A204.1 (cell line): ENCODE results near the gene PDE6C.

Source experiments
- FAIRE-seq: peaks from 2 replicates; lab custom pipeline; 2012; peaks lifted over from hg19 to GRCh38; lab: Jason Lieb, UNC

Gene PDE6C

DNA sequence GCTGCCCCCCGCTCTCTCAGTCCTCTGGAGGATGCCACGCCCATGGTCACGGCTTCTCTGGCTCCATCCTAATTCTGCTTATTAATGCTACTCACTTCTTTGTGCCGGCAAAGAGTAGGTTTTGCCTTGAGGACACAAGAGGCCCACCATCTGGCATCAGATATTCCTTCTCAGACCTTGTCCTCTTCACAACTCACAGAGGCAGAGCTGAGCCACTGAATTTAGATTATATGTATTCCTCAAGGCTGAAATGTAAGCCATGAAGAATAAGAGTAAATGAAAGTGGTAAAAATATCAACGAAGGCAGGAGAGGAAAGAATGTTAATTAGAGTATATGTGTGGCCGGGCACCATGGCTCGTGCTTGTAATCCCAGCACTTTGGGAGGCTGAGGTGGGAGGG lies 17.8 kb upstream of the PDE6C start:
- no peak for FAIRE-seq

DNA sequence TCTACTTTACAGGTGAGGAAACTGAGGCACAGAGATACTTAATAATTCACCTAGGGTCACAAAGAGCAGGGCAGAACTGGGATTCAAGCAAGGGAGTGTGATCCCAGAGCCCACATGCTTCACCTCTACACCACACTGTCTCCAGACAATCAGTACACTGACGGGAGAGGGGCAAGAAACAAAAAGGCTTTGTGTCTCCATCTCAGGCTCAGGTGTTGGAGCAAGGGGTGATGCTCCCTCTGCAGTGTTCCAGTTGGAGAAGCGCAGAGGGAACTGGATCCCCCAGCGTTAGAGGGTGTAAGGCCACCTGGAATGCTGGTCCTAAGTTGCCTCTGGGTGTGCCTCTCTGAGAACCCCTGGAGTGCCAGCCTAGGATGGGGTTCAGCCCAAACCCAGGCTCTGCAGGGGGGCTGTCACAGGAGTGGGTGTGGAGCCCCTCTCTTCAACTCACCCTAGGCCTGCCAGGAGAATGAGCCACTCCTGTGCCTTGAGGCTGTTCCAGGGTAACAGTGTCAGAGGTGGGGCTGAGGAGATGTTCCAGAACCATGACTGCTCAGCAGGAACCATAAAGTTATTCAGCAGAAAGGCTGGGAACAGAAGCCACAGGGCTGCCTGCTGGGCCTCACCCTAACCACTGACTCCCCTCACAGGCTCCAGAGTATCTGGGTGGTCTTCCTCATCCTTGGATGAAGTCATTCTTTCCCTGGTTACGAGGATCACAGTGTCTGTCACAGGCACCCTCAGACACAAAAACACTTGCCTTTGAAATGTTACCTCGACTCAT lies 16.8 kb upstream of the PDE6C start:
- FAIRE-seq: no peak

DNA sequence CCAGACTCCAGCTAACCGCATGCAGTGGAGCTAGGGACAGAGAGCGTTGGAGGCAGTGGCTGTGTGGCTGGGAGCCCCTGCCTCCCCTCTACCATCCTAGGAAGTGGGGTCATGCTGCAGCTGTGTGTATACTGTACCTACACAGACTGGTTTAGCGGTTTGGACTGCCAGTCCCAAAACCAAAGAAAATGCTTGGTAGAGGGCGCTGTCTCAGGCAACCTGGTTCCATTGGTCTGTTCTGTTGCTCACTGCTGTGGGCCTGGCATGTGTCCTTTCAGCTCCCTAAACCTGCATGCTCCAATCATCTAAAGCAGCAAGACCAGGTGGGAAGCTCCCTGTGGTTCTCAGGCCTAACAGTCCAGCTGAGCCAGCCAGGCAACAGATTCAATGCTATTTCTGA lies 15.8 kb upstream of the PDE6C start:
- no peak for FAIRE-seq

DNA sequence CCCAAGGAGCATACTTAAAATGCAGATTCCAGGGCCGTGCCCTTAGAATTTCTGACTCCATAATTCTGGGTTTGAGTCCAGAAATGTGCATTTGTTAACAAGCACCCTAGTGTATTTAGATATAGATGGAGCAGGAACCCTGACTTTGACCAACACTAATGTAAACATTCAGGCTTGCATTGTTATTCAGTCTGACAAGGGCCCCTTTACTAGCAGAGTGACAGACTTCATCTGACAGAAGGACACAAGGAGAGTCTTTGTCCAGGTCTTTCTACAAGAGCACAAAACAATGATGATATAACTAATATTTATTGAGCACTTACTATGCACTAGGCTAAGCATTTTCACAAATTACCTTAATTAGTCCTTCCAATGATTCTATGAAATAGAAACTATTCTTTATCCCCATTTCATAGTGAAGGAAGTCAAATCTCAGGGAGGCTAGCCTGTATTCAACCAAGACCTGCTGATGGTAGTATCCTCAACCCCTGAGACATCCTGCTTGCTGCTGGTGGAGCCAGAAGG lies 15.2 kb upstream of the PDE6C start:
- FAIRE-seq: no peak

DNA sequence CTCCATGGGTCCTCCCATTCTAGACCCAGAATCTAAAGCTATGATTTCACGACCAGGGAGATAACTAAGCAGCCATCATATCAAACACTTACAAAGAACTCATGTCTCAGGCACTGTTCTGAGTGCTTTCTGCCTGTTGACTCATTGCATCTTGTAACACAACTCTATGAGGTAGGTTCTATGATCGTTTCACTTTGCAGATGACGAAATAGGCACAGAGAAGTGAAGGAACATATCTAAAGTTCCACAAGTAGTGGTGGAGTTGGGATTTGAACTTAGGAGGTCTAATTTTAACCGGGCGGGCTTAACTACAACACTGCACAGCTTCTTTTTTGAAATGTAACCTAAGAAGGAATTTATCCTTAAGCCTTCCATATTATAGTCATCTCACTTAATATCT lies 14.2 kb upstream of the PDE6C start:
- no peak for FAIRE-seq

DNA sequence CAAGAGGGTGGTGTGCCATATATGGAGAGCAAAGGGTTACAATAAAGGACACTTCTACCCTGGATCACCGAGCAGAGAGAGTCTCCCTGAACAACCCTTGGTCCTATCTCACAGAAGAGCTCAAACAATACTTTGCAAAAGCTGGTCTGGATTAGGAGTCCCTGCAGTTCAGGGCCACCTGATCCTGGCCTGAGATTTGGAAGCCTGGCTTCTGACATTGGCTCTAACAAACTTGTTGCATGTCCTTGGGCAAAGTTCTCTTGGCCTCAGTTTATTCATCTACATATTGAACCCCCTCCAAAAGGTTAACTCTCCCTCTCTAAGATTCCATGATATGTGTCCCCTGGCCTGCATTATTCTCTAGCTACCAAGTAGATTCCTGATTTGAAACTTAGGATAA lies 13.0 kb upstream of the PDE6C start:
- FAIRE-seq: no peak

DNA sequence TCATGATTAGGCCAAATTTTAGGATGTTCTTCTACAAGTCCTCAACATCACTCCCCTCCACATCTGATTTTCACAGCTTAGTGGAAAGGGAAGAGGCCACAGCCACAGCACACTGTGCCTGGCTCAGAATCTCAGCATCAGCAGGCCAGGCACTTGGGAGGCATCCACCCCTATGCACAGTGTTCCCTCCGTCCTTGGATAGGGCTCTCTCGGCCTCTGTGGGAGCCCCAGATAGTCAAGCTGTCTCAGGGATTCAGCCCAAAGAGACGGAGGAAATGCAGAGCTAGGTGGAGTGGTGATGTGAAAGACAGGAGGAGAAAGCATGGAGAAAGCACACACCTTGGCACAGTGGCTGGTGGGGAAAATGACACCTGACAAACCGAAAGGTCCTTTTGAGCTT lies 12.6 kb upstream of the PDE6C start:
- no peak for FAIRE-seq

DNA sequence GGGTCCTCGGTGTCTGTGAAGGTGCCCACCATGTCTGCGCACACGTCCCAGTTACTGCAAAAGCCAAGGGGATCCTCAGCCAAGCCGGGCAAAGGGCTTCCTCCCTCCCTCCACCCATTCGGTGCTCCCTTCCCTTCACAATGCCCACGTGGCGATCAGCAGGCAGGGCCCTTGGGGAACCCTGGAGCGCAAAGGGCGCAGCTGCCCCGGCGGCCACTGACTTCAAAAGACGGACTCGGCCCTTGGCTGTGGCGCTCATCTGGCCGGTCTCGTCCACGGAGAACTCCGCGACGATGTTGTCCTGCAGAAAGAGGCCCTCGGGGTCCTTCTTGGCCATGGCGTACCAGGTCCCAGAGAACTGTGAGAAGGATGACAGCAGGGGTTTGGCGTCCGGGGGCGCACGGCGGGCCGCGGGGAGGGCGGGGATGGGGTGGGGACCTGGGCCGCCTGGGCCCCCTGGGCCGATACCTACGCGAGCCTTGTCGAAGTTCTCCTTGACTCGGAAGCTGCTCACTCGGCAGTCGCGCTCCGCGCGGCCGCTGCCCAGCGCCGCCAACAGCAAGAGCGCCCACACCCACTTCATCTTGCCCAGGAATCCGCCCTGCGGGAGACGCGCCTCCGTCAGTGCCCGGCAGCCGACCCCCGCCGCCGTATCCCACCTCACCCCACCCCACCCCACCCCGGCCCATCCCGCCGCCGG lies 11.7 kb upstream of the PDE6C start:
- FAIRE-seq: no peak

DNA sequence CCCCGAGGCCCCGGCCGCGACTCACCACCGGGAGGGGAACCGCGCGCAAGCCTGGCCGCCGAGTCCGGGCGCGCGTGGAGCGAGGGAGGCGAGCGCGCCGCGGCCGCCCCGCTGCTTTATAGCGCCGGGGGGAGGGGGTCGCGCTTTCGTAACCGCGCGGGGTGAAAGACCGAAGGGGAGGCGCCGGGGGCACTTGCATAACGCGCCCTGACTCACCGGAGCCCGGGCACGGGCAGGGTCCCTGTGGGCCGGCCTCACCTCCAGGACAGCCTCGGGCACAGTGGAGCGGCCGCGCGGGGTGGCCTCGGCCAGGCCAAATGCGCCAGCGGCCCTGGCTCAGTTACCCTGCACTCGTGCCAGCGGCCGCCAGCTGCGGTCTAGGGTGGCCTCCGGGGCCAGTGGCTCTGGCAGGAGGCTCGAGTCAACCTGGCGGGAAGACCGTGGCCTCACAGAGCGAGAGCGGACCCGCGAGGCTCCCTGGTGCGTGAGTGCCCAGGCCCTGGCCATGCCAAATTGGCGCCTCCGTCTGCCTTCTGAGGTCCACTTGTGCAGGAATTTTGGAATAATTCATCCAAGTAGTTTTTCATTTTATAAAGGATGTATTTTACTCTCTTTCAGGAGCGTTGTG lies 11.1 kb upstream of the PDE6C start, which contains the start of gene RBP4:
Gene RBP4 (minus strand): TSS at position 90 of the 628 bp plus-strand sequence. CDS start 207 bp downstream, outside the sequence.
- no peak for FAIRE-seq

DNA sequence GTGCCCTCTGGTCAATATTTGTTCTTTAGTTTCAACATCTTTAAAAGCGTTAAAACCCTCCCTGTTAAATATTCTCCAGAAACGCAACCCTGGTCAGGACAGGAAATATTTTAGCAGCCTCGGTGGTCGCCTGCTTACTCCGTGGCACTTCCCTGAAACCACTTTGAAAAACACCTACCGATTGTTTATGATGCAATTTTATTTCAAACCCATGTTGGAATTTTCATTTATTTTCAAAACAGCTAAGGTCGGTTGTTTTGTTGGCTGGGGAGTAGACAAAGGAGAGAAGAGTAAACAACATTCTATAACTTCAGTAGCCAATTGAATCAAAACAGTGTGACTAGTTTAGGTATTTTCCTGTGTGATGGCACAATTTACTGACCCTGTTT lies 10.6 kb upstream of the PDE6C start:
- FAIRE-seq: no peak

DNA sequence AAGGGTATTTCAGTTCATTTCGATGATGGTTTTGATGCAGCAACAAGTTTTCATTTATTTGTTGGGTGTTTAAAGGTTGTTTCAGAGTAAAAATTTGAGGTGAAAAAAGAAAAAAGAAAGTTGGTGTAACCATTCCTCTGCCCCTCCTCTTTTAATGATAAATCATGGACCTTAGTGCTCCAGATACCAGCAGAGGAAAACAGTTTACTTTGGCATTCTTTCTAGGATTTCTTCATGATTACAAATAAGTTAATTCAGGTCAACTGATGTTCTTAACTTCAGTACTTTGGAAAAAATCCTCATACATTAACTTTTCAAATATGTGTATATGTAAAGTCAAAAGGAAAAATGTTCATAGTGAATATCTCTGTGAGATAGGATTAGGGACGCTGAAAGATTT lies 9.3 kb upstream of the PDE6C start:
- no peak for FAIRE-seq

DNA sequence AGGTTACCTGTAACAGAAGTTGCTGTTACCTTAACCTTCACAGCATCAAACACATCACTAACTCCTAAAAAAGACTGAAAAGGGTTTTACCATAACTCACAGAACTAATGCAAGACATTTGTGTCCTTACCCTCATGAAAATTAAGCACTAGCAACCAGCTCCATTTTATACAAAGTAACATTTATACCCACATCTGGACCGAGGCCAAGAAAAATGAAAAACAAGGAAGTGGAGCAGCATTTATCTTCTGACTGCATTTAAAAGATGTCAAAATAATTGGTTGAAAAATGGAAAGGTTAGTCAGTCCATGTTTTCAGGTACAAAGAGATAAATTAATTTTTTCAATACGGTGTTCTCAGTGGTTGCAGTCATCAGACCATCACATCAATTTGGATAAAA lies 8.2 kb upstream of the PDE6C start:
- no peak for FAIRE-seq

DNA sequence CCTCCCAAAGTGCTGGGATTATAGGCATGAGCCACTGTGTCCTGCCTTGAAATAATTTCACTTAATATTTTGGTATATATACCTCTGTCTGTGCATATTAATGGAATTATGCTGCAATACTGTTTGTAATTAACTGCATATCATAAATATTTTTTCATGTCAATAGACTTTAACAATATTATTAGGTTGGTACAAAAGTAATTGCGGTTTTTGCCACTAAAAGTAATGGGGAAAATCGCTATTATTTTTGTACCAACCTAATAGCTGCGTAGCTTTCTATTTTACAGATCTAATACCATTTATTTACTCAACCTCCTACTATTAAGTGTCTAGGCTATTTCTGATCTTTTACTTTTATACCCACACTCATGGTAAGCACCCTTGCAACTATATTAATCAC lies 3.9 kb upstream of the PDE6C start:
- no peak for FAIRE-seq

DNA sequence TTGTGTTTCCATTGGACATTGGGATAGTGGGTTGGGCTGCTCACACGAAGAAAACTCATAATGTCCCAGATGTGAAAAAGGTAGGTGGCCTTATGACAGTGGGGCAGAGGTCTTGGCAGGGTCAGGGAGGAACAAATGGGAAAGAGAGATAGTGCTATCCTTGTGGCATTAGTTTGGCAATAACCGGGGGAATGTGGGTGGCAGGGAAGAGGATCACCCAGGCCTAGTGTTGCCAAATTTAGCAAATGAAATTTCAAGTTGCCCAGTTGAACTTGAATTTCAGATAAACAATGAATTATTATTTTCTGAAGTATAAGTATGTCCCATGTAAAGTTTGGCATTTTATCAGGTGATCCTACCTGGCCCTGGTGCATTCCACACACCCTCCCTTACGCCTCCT lies 789 bp downstream of the PDE6C start:
- no peak for FAIRE-seq

DNA sequence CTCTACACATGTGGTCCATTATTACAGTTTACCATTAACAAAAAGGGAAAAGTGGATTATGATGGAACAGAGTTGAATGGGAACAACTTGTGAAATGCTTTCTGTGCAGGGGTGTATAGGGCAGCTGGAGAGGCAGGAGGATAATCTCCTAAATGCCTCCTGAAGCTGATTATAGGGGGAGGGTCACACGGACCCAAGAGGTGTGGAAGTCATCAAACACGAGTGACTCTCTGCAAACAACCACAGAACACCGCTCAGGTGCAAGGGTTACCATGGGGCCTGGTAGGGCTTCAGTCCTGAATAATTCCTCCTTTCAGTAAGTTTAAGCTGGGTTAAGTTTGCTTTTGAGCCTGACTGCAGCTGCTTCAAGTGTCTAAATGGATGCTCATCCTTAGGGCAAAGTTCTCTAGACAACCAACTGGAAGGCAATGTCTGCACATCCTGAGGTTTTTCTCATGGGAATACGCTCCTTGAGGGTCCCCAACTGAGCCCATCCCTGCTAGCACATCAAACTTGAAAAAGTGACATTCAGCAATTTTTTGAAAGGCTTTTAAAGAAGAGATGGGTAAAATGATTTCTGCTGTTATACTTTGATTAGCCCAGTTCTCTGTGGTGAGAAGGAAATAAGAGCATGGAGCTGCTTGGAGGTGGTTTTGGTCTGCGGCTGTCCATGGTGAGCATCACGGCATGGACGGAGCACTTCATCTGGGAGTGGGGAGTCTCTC lies 1.9 kb downstream of the PDE6C start:
- no peak for FAIRE-seq

DNA sequence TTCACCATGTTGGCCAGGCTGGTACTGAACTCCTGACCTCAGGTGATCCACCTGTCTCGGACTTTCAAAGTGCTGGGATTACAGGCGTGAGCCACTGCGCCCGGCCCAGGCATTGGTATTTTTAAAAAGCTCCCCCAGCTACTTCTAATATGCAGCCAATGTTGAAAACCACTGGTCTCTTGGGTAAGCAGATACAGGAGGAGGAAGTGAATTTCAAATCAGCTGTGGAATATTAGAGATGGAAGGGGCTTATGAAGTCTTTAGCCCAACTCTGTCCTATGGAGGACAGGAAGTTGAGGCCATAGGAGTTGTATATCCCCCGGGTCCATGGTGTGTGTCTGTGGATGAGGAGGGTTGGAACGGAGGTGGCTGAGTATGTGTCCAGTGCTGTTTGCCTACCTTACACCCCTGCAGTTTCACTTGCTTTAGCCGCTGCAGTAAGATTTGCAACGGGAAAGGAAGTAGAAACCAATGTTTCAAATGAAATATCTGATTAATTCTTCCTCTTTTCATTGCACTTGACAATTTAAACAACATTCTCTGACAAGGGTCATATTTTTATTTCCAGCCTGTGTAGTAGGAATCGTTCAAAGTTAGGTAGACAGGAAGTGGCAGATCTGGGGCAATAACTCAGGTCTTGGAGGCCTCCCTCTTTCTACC lies 3.4 kb downstream of the PDE6C start:
- no peak for FAIRE-seq

DNA sequence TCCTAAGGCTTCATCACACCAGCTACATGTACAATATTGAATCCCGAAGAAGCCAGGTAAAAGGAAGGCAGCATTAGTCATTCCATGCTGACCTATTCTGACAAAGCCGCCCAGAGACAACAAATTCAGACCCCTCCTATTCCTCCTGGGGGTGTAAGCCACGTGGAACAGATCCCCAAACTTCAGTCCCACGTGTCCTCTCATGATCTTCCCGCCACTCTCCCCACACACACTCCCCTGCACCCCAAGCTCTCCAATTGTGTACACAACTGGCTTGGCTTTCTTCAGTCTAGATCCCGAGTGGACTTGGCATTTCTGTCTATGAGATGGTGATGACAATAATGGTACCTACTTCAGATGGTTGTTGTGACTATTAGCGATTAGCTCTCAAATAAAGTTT lies 8.6 kb downstream of the PDE6C start:
- FAIRE-seq: no peak

DNA sequence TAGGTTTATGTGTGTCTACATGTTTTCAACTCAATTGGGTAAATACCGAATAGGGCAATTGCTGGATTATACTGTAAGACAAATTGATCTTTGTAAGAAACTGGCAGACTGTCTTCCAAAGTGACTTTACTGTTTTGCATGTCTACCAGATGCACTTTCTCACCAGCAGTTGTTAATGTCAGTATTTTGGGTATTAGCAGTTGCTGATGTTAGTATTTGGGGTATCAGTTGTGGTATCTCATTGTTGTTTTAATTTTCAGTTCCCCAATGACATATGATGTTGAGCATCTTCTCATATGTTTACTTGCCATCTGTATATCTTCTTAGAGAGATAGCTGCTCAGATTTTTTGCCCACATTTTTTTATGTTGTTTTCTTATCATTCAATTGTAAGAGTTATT lies 10.6 kb downstream of the PDE6C start:
- FAIRE-seq: no peak

DNA sequence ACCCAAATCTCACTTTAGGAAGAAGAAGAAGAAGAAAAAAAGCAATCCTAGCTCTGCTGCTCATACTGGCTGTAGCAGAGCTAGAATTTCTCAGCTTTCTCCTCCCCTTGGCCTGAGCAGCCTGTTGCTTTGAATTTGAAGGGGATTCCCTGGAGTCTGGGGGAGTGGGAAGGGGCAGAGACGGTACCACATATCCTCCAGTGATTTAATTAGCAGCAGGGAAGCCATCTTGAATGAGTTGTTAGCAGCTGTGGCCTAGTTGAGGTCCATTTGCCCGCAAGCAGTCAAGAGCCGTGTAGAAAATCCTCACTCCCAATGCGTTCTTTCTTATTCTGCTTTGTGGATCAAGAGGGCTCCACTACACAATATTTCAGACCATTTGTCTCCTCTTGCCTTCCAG lies 16.5 kb downstream of the PDE6C start:
- no peak for FAIRE-seq

DNA sequence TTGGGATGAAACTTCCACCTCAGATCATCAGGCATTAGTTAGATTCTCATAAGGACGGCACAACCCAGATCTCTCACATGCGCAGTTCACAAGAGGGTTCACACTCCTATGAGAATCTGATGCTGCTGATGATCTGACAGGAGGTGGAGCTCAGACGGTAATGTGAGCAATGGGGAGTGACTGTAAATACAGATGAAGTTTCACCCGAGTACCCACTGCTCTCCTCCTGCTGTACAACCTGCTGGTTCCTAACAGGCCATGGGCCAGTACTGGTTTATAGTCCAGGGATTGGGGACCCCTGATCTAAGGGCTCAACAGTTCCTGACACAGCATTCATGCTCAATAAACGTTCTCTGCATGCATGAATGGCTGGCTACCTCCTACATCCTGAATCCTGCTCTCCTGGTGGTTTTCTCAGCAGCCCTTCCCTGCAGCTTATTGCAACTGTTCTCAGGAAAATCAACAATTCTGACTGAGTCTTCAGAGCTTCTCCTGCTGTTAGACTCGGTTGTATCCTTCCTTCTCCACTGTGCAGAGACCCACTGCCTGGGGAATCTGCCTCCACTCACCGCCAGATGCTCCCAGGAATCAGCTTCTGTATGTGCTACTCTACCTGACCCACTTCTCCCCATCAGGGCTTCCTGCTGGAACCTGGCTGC lies 17.4 kb downstream of the PDE6C start:
- no peak for FAIRE-seq
